ENCODE data around the gene EMP2.

Gene EMP2

GRCh38 chr16:10493276-10493675 lies 87.1 kb downstream of the EMP2 start:
- no peak for DNase-seq (ENCODE audit: low read depth)

GRCh38 chr16:10490141-10490540 lies 90.3 kb downstream of the EMP2 start:
- no peak overlapping the region for H3K4me3 ChIP-seq (replicated peaks; ENCODE audit: low read depth, low read length)
- no peak for DNase-seq (ENCODE audit: low read depth)
- TF ChIP-seq CTCF (IDR thresholded peaks at IDR 0.05; ENCODE audit: low read length, missing control alignments), result no peak

More at GRCh38 chr16:10493276-10493675, 87.1 kb downstream of the EMP2 start:
- no peak for TF ChIP-seq CTCF (IDR thresholded peaks at IDR 0.05; ENCODE audit: low read length, missing control alignments)
- no peak overlapping the region for H3K4me3 ChIP-seq (replicated peaks; ENCODE audit: low read depth, low read length)

GRCh38 chr16:10485698-10486382 lies 94.6 kb downstream of the EMP2 start:
- DNase-seq (ENCODE audit: low read depth), result no peak
- TF ChIP-seq CTCF (IDR thresholded peaks at IDR 0.05; ENCODE audit: low read length, missing control alignments), result no peak
- H3K4me3 ChIP-seq (replicated peaks; ENCODE audit: low read depth, low read length), result no peak overlapping the region

- no peak for DNase-seq (ENCODE audit: low read depth)
- H3K4me3 ChIP-seq (replicated peaks; ENCODE audit: low read depth, low read length), result no peak overlapping the region
- TF ChIP-seq CTCF (IDR thresholded peaks at IDR 0.05; ENCODE audit: low read length, missing control alignments), result no peak
Observed at GRCh38 chr16:10485159-10485558, 95.2 kb downstream of the EMP2 start.

- no peak for DNase-seq (ENCODE audit: low read depth)
- H3K4me3 ChIP-seq (replicated peaks; ENCODE audit: low read depth, low read length), result no peak overlapping the region
- TF ChIP-seq CTCF (IDR thresholded peaks at IDR 0.05; ENCODE audit: low read length, missing control alignments), result no peak
Observed at GRCh38 chr16:10480151-10480550, 100.2 kb downstream of the EMP2 start.
